NCI-H2029 (cell line): Measurements from ENCODE around the gene IFT52.
"Not testable (repeated sequence)": the region's sequence is repeated elsewhere in the genome, so short reads cannot be mapped to it uniquely, and the experiment has no call there.

Experiments used
- DNase-seq: peaks from one replicate; lab custom pipeline; 2025; lab: John Stamatoyannopoulos, UW

IFT52 gene

GRCh38 chr20:43568706-43569105 is 22.0 kb upstream of the IFT52 start:
- DNase-seq, result no peak

- no peak for DNase-seq
Measured at GRCh38 chr20:43569282-43569681, 21.5 kb upstream of the IFT52 start.

- DNase-seq, result no peak
Measured at GRCh38 chr20:43570496-43570895, 20.2 kb upstream of the IFT52 start.

- no peak for DNase-seq
Measured at GRCh38 chr20:43571310-43571709, 19.4 kb upstream of the IFT52 start.

DNA sequence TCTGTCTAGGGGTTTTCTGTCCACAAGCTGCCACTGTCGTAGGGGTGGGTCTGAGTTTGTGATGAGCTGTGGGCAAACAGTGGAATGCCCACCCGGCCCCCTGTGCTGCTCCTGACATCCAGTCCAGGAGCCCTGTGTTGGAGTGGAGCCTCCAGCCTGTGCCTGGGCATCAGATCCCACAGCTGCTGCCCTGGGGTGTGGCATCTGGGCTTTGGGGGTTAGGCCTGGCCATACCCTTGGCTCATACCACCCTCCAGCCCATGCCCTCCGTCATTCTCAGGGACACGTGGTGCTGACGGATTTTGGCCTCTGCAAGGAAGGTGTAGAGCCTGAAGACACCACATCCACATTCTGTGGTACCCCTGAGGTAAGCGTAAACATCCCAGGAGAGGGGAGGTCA is 19.0 kb upstream of the IFT52 start:
- no peak for DNase-seq

DNA sequence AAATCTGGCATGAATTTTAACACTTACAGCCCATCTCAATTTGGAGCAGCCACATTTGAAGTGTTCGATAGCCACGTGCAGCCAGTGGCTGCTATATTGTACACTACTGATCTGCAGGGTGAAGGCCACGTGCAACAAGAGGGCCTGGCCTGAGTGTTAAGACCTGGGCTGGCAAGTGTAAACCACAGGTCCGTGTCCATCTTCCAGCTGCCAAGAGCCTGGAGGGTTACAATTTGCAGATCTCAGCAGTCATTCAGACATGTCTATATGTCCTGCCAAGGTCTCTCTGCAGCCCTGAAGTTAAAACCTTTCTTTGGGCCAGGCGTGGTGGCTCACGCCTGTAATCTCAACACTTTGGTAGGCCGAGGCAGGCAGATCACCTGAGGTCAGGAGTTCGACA is 17.8 kb upstream of the IFT52 start:
- no peak for DNase-seq

DNA sequence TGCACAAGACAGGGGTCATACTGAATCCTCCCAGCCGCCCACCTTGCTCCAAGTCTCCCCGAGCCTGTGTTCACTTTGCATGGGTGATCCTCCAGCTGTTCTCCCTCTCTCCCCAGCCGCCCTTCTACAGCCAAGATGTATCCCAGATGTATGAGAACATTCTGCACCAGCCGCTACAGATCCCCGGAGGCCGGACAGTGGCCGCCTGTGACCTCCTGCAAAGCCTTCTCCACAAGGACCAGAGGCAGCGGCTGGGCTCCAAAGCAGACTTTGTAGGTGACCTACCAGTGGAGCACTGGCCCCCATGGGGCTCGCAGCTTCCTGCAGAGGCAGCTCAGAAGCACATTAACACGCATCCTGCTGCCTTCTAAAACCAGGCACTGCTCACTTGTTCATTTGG is 14.6 kb upstream of the IFT52 start:
- no peak for DNase-seq

DNA sequence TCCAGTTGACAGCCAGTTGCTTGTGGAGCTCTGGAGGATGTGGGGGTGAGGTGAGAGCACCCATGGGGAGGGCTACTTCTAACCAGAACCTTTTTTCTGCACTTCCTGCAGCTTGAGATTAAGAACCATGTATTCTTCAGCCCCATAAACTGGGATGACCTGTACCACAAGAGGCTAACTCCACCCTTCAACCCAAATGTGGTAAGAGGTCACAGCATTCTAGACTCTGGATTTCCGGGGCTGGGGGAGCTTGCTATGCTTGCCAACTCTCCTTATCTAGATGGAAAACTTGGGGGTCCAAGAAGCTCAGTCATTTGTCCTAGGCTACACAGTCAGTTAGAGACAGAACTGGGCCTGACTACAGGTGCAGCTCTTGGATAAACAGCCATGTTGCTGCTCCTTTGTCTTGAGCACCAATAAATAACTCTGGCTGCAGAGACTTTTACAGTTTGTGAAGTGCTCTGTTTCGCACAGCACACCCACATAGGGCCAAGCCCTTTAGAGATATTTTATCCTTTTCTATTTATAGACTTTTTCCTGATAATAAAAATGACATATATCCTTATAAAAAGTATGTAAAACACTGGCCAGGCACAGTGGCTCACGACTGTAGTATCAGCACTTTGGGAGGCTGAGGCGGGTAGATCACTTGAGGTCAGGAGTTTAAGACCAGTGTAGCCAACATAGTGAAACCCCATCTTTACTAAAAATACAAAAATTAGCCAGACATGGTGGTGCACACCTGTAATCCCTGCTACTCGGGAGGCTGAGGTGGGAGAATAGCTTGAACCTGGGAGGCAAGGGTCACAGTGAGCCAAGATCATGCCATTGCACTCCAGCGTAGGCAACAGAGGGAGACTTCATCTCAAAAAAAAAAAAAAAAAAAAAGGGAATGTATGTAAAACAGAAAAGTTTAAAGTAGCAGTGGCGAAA is 10.6 kb upstream of the IFT52 start:
- no peak for DNase-seq

- no peak for DNase-seq
Measured at GRCh38 chr20:43583133-43583864, 7.4 kb upstream of the IFT52 start.

DNA sequence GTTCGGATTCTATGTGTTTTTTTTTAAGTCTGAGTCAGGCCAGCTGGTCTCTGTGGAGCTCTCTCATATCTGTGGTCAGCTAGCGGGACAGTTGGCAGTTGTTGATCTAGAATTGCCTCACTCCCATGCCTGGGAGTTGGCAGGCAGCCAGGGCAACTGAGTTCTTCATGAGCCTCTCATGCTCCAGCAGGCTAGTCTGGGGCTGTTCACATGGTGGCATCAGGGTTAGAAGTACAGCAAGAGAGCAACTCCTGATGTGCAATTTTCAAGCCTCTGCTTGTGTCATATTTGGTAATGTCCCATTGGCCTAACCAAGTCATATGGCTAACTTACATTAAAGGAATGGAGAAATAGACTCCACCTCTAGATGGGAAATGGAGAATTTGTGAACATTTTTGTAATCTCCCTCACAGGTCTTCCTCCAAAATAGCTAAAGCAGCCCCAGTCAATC is 6.7 kb upstream of the IFT52 start:
- DNase-seq, result peak; percentile 8

DNA sequence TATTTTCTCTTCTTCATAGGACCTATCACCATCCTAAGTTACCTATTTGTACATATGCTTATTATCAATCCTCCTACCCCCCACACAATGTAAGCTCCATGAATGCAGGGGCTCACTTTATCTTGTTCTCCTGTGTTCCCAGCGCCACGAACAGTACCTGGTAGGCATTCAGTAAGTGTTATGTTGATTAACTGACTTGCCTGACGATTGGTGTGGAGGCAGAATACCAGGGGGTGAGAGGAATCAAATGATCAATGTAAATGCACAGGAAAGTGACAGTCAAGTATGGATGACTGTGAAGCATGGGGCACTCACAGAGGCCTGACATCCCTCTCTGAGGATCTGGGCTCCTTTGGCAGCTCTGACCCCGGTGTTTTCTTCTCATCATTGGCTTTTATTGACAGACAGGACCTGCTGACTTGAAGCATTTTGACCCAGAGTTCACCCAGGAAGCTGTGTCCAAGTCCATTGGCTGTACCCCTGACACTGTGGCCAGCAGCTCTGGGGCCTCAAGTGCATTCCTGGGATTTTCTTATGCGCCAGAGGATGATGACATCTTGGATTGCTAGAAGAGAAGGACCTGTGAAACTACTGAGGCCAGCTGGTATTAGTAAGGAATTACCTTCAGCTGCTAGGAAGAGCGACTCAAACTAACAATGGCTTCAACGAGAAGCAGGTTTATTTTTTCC is 6.1 kb upstream of the IFT52 start:
- no peak for DNase-seq

DNA sequence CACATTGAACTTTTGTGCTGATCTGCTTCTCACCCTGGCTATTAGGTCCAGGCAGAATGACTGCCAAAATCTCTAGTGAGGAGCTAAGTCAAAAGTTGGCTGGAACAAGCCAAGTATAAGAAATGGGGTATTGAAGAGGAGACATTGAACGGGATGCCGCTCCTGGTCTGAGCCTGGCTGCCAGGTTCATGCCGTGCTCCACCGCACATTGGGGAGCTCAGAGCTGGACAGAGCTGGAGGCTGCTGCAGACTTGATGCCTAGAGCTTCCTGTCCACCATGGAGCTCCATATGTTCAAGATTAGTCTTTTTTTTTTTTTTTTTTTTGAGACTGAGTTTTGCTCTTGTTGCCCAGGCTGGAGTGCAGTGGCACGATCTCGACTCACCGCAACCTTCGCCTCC is 4.1 kb upstream of the IFT52 start:
- no peak for DNase-seq

GRCh38 chr20:43588526-43588925 is 2.2 kb upstream of the IFT52 start:
- DNase-seq, result not testable (repeated sequence)

DNA sequence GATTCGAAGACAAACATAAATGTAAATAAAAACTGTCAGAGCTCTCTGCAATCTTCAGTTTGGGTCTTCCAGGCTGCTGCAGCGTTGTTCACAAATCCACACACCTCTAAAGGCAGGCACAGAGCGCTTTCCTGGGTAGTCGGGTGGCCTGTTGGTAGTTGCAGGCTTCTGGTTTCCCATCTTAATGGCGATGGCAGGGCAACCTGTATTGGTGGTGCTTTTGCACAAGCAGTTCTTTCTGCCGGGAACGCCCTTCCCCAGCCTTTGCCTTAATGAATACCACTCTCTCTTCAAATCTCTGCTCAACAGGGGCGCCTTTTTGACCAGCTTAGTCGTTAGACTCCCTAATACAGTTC is 723 bp upstream of the IFT52 start:
- DNase-seq, result peak; percentile 17

- not testable (repeated sequence) for DNase-seq
Measured at GRCh38 chr20:43601960-43602359, 11.2 kb downstream of the IFT52 start.

DNA sequence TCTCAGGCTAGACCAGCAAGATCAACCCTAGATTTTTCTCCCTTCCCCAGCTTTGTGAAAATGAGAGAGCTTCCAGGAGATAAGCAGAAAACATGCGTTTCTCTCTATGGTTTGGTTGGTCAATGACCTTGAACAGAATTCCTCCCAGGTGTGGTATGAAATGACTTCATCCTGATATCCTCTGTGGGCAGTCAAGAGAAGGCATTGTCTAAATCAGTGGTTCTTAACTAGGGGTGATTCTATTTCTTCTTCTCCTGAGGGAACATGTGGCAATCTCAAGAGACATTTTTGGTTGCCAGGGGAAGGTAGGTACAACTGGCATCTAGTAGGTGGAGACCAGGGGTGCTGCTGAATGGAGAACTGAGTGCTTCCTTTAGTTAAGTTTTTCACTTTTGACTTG is 12.4 kb downstream of the IFT52 start:
- no peak for DNase-seq

DNA sequence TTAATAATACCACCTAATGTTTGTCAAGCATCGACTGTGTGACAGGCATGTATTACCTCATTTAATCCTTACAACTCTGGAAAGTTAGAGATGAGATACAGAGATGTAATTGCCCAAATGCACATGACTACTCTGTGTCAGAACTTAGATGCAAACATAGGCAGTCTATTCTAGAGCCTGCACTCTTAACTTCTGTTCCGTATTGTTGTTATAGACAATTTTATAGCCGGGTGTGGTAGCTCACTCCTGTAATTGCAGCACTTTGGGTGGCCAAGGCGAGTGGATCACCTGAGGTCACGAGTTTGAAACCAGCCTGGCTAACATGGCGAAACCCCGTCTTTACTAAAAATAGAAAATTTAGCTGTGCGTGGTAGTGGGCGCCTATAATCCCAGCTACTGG is 15.0 kb downstream of the IFT52 start:
- no peak for DNase-seq

DNA sequence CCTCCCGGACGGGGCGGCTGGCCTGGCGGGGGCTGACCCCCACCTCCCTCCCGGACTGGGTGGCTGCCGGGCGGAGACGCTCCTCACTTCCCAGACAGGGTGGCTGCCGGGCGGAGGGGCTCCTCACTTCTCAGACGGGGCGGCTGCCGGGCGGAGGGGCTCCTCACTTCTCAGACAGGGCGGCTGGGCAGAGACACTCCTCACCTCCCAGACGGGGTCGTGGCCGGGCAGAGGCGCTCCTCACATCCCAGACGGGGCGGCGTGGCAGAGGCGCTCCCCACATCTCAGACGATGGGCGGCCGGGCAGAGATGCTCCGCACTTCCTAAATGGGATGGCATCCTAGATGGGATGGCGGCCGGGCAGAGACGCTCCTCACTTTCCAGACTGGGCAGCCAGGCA is 16.5 kb downstream of the IFT52 start:
- not testable (repeated sequence) for DNase-seq

DNA sequence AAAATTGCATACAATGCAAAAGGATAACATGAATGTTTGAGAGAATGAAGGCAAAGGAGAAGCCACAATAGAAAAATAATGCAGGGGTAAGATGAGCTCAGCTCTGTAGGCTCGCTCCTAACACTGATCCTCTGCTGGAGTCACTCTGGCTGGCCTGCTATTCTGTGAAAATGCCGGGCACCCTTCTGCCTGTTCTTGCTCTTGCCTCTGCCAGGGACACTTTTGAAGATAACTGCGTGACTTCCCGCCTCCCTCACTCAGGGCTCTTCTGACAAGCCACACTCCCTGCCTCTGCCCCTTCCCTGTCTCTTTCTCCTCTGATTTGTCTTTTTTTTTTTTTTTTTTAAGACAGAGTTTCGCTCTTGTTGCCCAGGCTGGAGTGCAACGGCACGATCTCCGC is 40.9 kb downstream of the IFT52 start:
- no peak for DNase-seq

DNA sequence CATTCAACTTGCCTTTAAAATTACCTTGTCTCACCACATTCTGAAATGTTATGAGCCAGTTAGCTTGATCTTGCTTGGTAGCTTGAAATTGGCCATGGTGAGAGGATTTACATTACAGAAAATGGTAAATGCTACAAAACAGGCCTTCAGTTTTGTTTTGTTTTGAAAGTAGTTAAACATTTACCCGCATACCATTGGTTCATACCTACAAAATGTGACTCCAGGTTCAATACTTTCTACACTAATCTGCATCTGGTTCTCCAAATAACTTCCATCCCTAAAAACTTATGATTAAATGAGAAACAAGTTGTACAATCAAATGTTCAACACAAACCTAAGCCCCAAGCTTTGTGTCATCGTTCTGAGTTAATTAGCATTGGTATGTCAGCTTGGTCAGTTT is 45.7 kb downstream of the IFT52 start:
- no peak for DNase-seq

DNA sequence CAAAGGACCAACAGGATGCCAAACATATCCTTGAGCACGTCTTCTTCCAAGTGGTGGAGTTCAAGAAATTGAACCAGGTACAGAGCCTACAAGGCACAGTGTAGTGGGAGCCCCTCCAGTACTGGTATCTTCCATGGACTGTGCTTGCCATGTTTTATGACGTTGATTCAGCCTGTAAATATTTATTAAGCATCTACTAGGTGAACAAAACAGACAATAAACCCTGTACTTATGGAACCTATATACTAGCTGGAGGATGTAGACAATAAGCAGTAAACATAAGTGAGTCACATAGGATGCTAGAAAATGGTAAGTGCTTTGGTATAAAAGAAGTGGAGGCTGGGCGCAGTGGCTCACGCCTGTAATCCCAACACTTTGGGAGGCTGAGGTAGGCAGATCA is 51.8 kb downstream of the IFT52 start:
- no peak for DNase-seq

- DNase-seq, result no peak
Measured at GRCh38 chr20:43650997-43651525, 60.3 kb downstream of the IFT52 start.
